Naive thymus-derived CD4-positive, alpha-beta T cell (primary cell): ENCODE measurements around the gene P2RX1. TPM values are rescaled to one million over a fixed set of nuclear protein-coding genes. Genes with fewer than 3 reads are reported as not detected.
A peak's percentile ranks its signal among the peaks of the same experiment; 100 is the strongest.

Experiments used
- ATAC-seq: fragments of 150-1000 bp; cut with Tn5 transposase; 2 replicates; pipeline ENCODE4 v1.10.0; 2021; ENCODE audit warnings: mild to moderate bottlenecking, moderate library complexity
- CTCF ChIA-PET: fragments of 350-600 bp; sonication (Branson Sonifier 250); formaldehyde crosslinking; loops from one replicate; lab custom pipeline; 2021; ENCODE audit warnings: antibody characterized with exemption; lab: Charles Lee
- POLR2A ChIA-PET: fragments of 350-600 bp; sonication (Branson Sonifier 250); formaldehyde crosslinking; loops from one replicate; lab custom pipeline; 2021; ENCODE audit warnings: antibody characterized with exemption, inconsistent platforms; lab: Charles Lee
- DNase-seq, 9 donors: peaks; one replicate each; pipeline versions ENCODE4 v3.0.0 to v3.0.0-alpha.2; 2020 to 2022; ENCODE audit warnings: mixed read lengths in 1 of 9
- H3K27ac ChIP-seq: one replicate; pipeline ENCODE4 v1.7.0; 2013; ENCODE audit warnings: mild to moderate bottlenecking, low read depth, low read length, moderate library complexity
- H3K27me3 ChIP-seq, 2 donors: one replicate each; pipeline ENCODE4 v1.7.0; 2013; ENCODE audit warnings: low read length in 2 of 2, mild to moderate bottlenecking in 2 of 2, moderate library complexity in 2 of 2; ENCODE audit not compliant: control insufficient read depth in 2 of 2, insufficient read depth in 2 of 2
- H3K36me3 ChIP-seq, 3 experiments: 1 replicate in 2 of 3; 2 replicates in 1 of 3; pipeline ENCODE4 v1.7.0; 2013; ENCODE audit warnings: low read length in 3 of 3, mild to moderate bottlenecking in 3 of 3, moderate library complexity in 1 of 3; ENCODE audit not compliant: insufficient read depth in 3 of 3, control insufficient read depth in 2 of 3
- H3K4me1 ChIP-seq, 2 donors: one replicate each; pipeline ENCODE4 v1.7.0; 2013; ENCODE audit warnings: low read length in 2 of 2, mild to moderate bottlenecking in 2 of 2, moderate library complexity in 1 of 2; ENCODE audit not compliant: control insufficient read depth in 2 of 2, insufficient read depth in 2 of 2
- H3K4me3 ChIP-seq: 2 replicates; pipeline ENCODE4 v1.7.0; 2013; ENCODE audit warnings: mild to moderate bottlenecking, low read length
- H3K9me3 ChIP-seq, 3 experiments: 1 replicate in 2 of 3; 2 replicates in 1 of 3; pipeline ENCODE4 v1.7.0; 2013; ENCODE audit warnings: low read length in 3 of 3; ENCODE audit not compliant: control insufficient read depth in 2 of 3
- H3K27ac Mint-ChIP-seq, 9 donors: one replicate each; pipeline ENCODE4 v1.8.0; 2020 to 2022; ENCODE audit warnings: mixed read lengths in 9 of 9, mild to moderate bottlenecking in 8 of 9, moderate library complexity in 5 of 9, inconsistent platforms in 2 of 9
- H3K27me3 Mint-ChIP-seq, 5 donors: one replicate each; pipeline ENCODE4 v1.8.0; 2021 to 2022; ENCODE audit warnings: mixed read lengths in 5 of 5, mild to moderate bottlenecking in 1 of 5
- H3K36me3 Mint-ChIP-seq, 5 donors: one replicate each; pipeline ENCODE4 v1.8.0; 2020 to 2022; ENCODE audit warnings: mixed read lengths in 5 of 5, mild to moderate bottlenecking in 3 of 5, inconsistent platforms in 1 of 5
- H3K4me1 Mint-ChIP-seq, 7 donors: one replicate each; pipeline ENCODE4 v1.8.0; 2020 to 2022; ENCODE audit warnings: mixed read lengths in 7 of 7, mild to moderate bottlenecking in 3 of 7, inconsistent platforms in 1 of 7
- H3K4me3 Mint-ChIP-seq, 10 donors: one replicate each; pipeline ENCODE4 v1.8.0; 2020 to 2022; ENCODE audit warnings: mild to moderate bottlenecking in 10 of 10, mixed read lengths in 10 of 10, moderate library complexity in 6 of 10, inconsistent platforms in 2 of 10
- H3K9me3 Mint-ChIP-seq, 11 donors: one replicate each; pipeline ENCODE4 v1.8.0; 2020 to 2022; ENCODE audit warnings: mixed read lengths in 11 of 11, mild to moderate bottlenecking in 4 of 11, inconsistent platforms in 1 of 11, moderate library complexity in 1 of 11
- intact Hi-C, 2 donors: fragments of 100-400 bp; cut with micrococcal nuclease; formaldehyde crosslinking; loops; one replicate each; pipeline ENCODE4 v1.15.1; 2023
- polyA plus RNA-seq, 2 donors: library from polyadenylated mRNA; unstranded; fragments of 300-500 nt; fragmentation: Illumina TruSeq; gene quantifications; one replicate each; pipeline ENCODE4 v1.2.3, GENCODE V29; 2021
- total RNA-seq, 6 experiments: library from RNA in 5 of 6; stranded (reverse) in 5 of 6; gene quantifications; 1 replicate in 5 of 6; 2 replicates in 1 of 6; pipeline ENCODE4 v1.2.3 and lab custom pipeline; 2021 to 2026

The P2RX1 gene
- total RNA-seq: 10 to 100 TPM in 1 of 5 experiments, 1 to 10 TPM in 1, under 1 TPM in 2, not detected in 1; 0.27 to 53.7 (median 2.7) TPM
- polyA plus RNA-seq: not detected
- total RNA-seq (lab: John Stamatoyannopoulos, UW): not detected

- Mint-ChIP-seq H3K4me1 (peaks cover 25 to 53% (median 40%) of the 10 kb centered on the region in 7 donors), H3K27ac (peak within 1 kb of the TSS; percentile 30 to 87 (median 59)), H3K27me3 (no peaks in the 10 kb centered on the region), H3K4me3 (peak within 1 kb of the TSS; percentile 11 to 77 (median 48)), H3K36me3 (no peaks in the 10 kb centered on the region), H3K9me3 (no peaks in the 10 kb centered on the region)
- ChIA-PET CTCF (interaction anchor here (0.6 to 1.5 kb wide), 2 partner anchors 79 to 88 kb away, joined by 3 to 4 read pairs; no protein-coding TSS in a partner anchor), POLR2A (no interaction called here)
- Histone ChIP-seq H3K4me3 (no peak within 1 kb of the TSS), H3K9me3 (no peaks in the 10 kb centered on the region), H3K36me3 (no peaks in the 10 kb centered on the region), H3K27me3 (no peaks in the 10 kb centered on the region), H3K4me1 (peaks cover 24 to 34% of the 10 kb centered on the region in 2 donors), H3K27ac (peak within 1 kb of the TSS; percentile 2)
- peak in 7 of 9 donors; percentile 29 to 39 (median 33) for DNase-seq
- peak; percentile 65 for ATAC-seq
- intact Hi-C loops: loop anchor here in 1 of 2 donors (2.0 kb wide), 1 partner anchor 159 kb away; no protein-coding TSS in a partner anchor
These were observed at the start of gene P2RX1 for GRCh38 chr17:3915995-3916696. TSS of gene P2RX1 (minus strand) at chr17:3916465. CDS start at chr17:3916225, 240 bp downstream.

GRCh38 chr17:3965118-3965800, 49.0 kb upstream of the P2RX1 start:
- Histone ChIP-seq H3K4me1 (peaks cover 31 to 36% of the 10 kb centered on the region in 2 donors), H3K27me3 (no peaks in the 10 kb centered on the region), H3K27ac (peak overlapping the region; percentile 75), H3K4me3 (peak overlapping the region; percentile 69), H3K36me3 (peaks cover 0 to 7% (median 0%) of the 10 kb centered on the region in 3 experiments), H3K9me3 (no peaks in the 10 kb centered on the region)
- DNase-seq: peak; percentile 37 to 71 (median 66)
- Mint-ChIP-seq H3K9me3 (no peaks in the 10 kb centered on the region), H3K27me3 (peaks cover 0 to 4% (median 0%) of the 10 kb centered on the region in 5 donors), H3K4me1 (peaks cover 34 to 50% (median 45%) of the 10 kb centered on the region in 7 donors), H3K36me3 (peaks cover 0 to 8% (median 0%) of the 10 kb centered on the region in 5 donors), H3K4me3 (peak overlapping the region; percentile 88 to 96 (median 94)), H3K27ac (peak overlapping the region; percentile 82 to 97 (median 94))
- POLR2A ChIA-PET: interaction anchor here (0.7 to 1.7 kb wide), 16 partner anchors 8 to 224 kb away, joined by 3 to 8 read pairs (median 3); partner anchors contain the start of genes CYB5D2 and ZZEF1
- CTCF ChIA-PET: interaction anchor here (0.5 to 2.5 kb wide), 9 partner anchors 9 to 1106 kb away, joined by 3 to 17 read pairs (median 4); partner anchors contain the start of genes CTNS and SHPK
- peak; percentile 64 for ATAC-seq
- intact Hi-C loops: loop anchor here (1.0 to 10.0 kb wide), 4 partner anchors 40 to 328 kb away; partner anchors contain the start of genes CTNS (in 1 of the 2) and SHPK (in 1 of the 2)

GRCh38 chr17:3964203-3965117, 48.2 kb upstream of the P2RX1 start, which contains the start of gene ATP2A3:
TSS of gene ATP2A3 (minus strand) at chr17:3964437. CDS start at chr17:3964291, 146 bp downstream.
- DNase-seq (peak; percentile 48 to 79 (median 65)), ATAC-seq (peak; percentile 85)
- intact Hi-C loops: loop anchor here (1.0 to 10.0 kb wide), 12 partner anchors 8 to 1372 kb away; partner anchors contain the start of genes NCBP3 (in 2 of the 2), CTNS (in 1 of the 2), CYB5D2 (in 1 of the 2) and PAFAH1B1 (in 1 of the 2)
- Histone ChIP-seq H3K4me3 (peak within 1 kb of the TSS; percentile 69), H3K27ac (peak within 1 kb of the TSS; percentile 75), H3K36me3 (peaks cover 0 to 13% (median 0%) of the 10 kb centered on the region in 3 experiments), H3K27me3 (no peaks in the 10 kb centered on the region), H3K9me3 (no peaks in the 10 kb centered on the region), H3K4me1 (peaks cover 39 to 44% of the 10 kb centered on the region in 2 donors)
- no peaks in the 10 kb centered on the region for H3K9me3 Mint-ChIP-seq
- ChIA-PET CTCF (interaction anchor here (0.5 to 2.5 kb wide), 8 partner anchors 11 to 1107 kb away, joined by 3 to 17 read pairs (median 5); partner anchors contain the start of genes CTNS and SHPK), POLR2A (interaction anchor here (0.9 to 1.7 kb wide), 17 partner anchors 9 to 224 kb away, joined by 3 to 10 read pairs (median 3); partner anchors contain the start of genes CYB5D2 and ZZEF1)
- peaks cover 0 to 4% (median 0%) of the 10 kb centered on the region in 5 donors for H3K27me3 Mint-ChIP-seq
- peak within 1 kb of the TSS; percentile 90 to 96 (median 94) for H3K4me3 Mint-ChIP-seq
- H3K36me3 Mint-ChIP-seq: peaks cover 0 to 8% (median 0%) of the 10 kb centered on the region in 5 donors
- peaks cover 40 to 58% (median 53%) of the 10 kb centered on the region in 7 donors for H3K4me1 Mint-ChIP-seq
- H3K27ac Mint-ChIP-seq: peak within 1 kb of the TSS; percentile 84 to 97 (median 94)

GRCh38 chr17:3963237-3964201, 47.3 kb upstream of the P2RX1 start:
- Histone ChIP-seq H3K27me3 (no peaks in the 10 kb centered on the region), H3K36me3 (peaks cover 0 to 17% (median 0%) of the 10 kb centered on the region in 3 experiments), H3K4me3 (peak overlapping the region; percentile 62), H3K4me1 (peaks cover 43 to 48% of the 10 kb centered on the region in 2 donors), H3K27ac (peak overlapping the region; percentile 75), H3K9me3 (no peaks in the 10 kb centered on the region)
- H3K4me3 Mint-ChIP-seq: peak overlapping the region; percentile 80 to 92 (median 90)
- no peaks in the 10 kb centered on the region for H3K9me3 Mint-ChIP-seq
- intact Hi-C loops: loop anchor here (1.0 to 10.0 kb wide), 12 partner anchors 9 to 1371 kb away; partner anchors contain the start of genes NCBP3 (in 2 of the 2), CAMKK1 (in 1 of the 2), CTNS (in 1 of the 2) and CYB5D2 (in 1 of the 2)
- POLR2A ChIA-PET: interaction anchor here (0.6 to 1.8 kb wide), 9 partner anchors 10 to 920 kb away, joined by 3 to 10 read pairs (median 5); partner anchors contain the start of genes CAMKK1, CTNS, CYB5D2 and NCBP3
- CTCF ChIA-PET: interaction anchor here (2.5 kb wide), 1 partner anchor 50 kb away, joined by 17 read pairs; no protein-coding TSS in a partner anchor
- H3K27me3 Mint-ChIP-seq: no peaks in the 10 kb centered on the region
- peak; percentile 38 to 86 (median 81) for DNase-seq
- H3K4me1 Mint-ChIP-seq: peaks cover 43 to 63% (median 58%) of the 10 kb centered on the region in 7 donors
- H3K27ac Mint-ChIP-seq: peak overlapping the region; percentile 78 to 90 (median 87)
- H3K36me3 Mint-ChIP-seq: peaks cover 0 to 8% (median 0%) of the 10 kb centered on the region in 5 donors
- peak; percentile 55 for ATAC-seq
